ENCODE results near the gene LRRK1.

DNA sequence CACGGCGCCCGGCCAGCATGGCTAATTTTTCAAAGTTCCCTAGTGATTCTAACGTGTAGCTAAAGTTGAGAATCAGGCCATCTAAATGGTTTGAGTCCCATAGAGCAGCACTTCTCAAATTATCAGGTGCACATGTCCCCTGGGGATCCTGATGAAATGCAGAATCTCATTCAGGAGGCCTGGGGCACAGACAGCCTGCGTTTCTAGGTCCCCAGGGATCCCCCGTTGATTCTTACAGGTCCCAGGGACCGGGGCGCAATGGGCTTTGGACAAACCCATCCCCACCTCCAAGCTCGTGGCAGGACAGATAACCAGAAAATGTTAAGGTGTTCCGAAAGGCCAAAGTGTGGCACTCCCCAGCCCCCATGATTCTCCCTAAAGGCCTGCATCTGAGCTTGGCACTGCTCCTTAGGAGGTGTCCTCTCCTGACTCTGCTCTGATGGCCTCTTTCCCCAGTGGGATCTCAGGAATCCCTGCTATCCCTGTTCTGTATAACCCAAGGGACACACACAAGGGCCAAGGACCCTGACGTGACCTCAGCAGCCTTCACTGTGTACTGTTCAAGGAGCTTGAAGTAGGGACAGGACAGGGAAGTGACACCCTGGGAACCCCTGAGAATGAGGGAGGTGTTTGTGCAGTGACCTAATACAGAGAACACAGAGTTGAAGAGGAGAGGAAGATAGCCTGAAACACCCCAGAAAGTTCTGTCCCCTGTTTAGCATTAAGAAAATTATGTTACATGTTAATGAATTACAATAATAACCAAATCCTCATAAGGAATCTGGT, 8.0 kb downstream of the LRRK1 start:
- TF ChIP-seq CTCF (IDR thresholded peaks at IDR 0.05; ENCODE audit: borderline replicate concordance, extremely low read depth, low read length, poor library complexity, severe bottlenecking): no peak
- TF ChIP-seq EZH2 (IDR thresholded peaks at IDR 0.05; ENCODE audit: borderline replicate concordance, low read depth, low read length, severe bottlenecking): no peak
